HepG2 (cell line): Measurements from ENCODE around the gene PFN4. TPM values are rescaled to one million over a fixed set of nuclear protein-coding genes. Genes with fewer than 3 reads are reported as not detected.
A peak's percentile ranks its signal among the peaks of the same experiment; 100 is the strongest.

Experiments used
- ATF7-NPFF ChIP-seq: sonication (generic); formaldehyde crosslinking; IDR thresholded peaks from 2 replicates; pipeline ENCODE4 v1.8.1; 2023; ENCODE audit warnings: mild to moderate bottlenecking, low read depth, missing genetic modification reagents, moderate library complexity
- ATM ChIP-seq: fragments of 450-650 bp; IDR thresholded peaks from 2 replicates; pipeline ENCODE4 v1.7.1; 2017; ENCODE audit warnings: mild to moderate bottlenecking, borderline replicate concordance
- GTF2F1 ChIP-seq: fragments of 150-350 bp; IDR thresholded peaks from 2 replicates; pipeline ENCODE4 v1.6.1; 2014; ENCODE audit warnings: low read length
- MAF1 ChIP-seq: sonication (generic); formaldehyde crosslinking; IDR thresholded peaks from 2 replicates; pipeline ENCODE4 v1.5.0; 2020; ENCODE audit warnings: missing genetic modification reagents, borderline replicate concordance
- NFATC3 ChIP-seq: sonication (generic); formaldehyde crosslinking; IDR thresholded peaks from 2 replicates; pipeline ENCODE4 v1.5.1; 2020; ENCODE audit warnings: mild to moderate bottlenecking, missing genetic modification reagents
- NKX3-1 ChIP-seq: sonication (generic); formaldehyde crosslinking; IDR thresholded peaks from 2 replicates; pipeline ENCODE4 v1.5.0; 2020; ENCODE audit warnings: missing genetic modification reagents
- NR2F2 ChIP-seq: IDR thresholded peaks from 2 replicates; pipeline ENCODE4 v1.6.1; 2012; ENCODE audit warnings: low read depth, inconsistent platforms, borderline replicate concordance
- RELA ChIP-seq: sonication (generic); formaldehyde crosslinking; IDR thresholded peaks from 2 replicates; pipeline ENCODE4 v1.4.0; 2020; ENCODE audit warnings: missing genetic modification reagents
- ZBTB21 ChIP-seq: sonication (generic); formaldehyde crosslinking; IDR thresholded peaks from 2 replicates; pipeline ENCODE4 v1.4.0; 2020; ENCODE audit warnings: missing genetic modification reagents
- ZBTB7A ChIP-seq: sonication (generic); formaldehyde crosslinking; IDR thresholded peaks from 2 replicates; pipeline ENCODE4 v1.8.0; 2022; ENCODE audit warnings: mild to moderate bottlenecking, missing genetic modification reagents
- ZNF33A ChIP-seq: sonication (generic); formaldehyde crosslinking; IDR thresholded peaks from 2 replicates; pipeline ENCODE4 v1.5.1; 2020; ENCODE audit warnings: missing genetic modification reagents, mild to moderate bottlenecking, moderate library complexity, borderline replicate concordance
- ZNF382 ChIP-seq: sonication (generic); formaldehyde crosslinking; IDR thresholded peaks from 2 replicates; pipeline ENCODE4 v1.5.0; 2020; ENCODE audit warnings: missing genetic modification reagents, mild to moderate bottlenecking, borderline replicate concordance
- polyA plus RNA-seq, 8 experiments: library from polyadenylated mRNA; depleted of rRNA in 3 of 8; stranded (reverse) in 7 of 8; unstranded in 1 of 8; fragments of >200 nt; fragmentation: Illumina TruSeq in 4 of 8; extraction: Trizol in 4 of 8; gene quantifications; 2 replicates each; pipeline versions ENCODE4 v1.2.1 to v1.2.3, GENCODE V29; 2011 to 2016; ENCODE audit warnings: low read depth in 4 of 8, missing spikeins in 1 of 8, mixed read lengths in 1 of 8; ENCODE audit not compliant: insufficient read depth in 1 of 8
- total RNA-seq, 5 experiments: library from RNA; depleted of rRNA; stranded (reverse); fragments of >200 nt; fragmentation: Illumina TruSeq; extraction: Trizol; gene quantifications; 2 replicates each; pipeline ENCODE4 v1.2.3, GENCODE V29; 2016; ENCODE audit warnings: low read depth in 1 of 5
- TF ChIP-seq, protein P1 (sequence below): IDR thresholded peaks from 2 replicates; pipeline ENCODE4 v1.6.1; 2016; ENCODE audit warnings: mild to moderate bottlenecking, missing biosample characterization, missing genetic modification reagents
- TF ChIP-seq, protein P2 (sequence below): sonication (generic); formaldehyde crosslinking; IDR thresholded peaks from 2 replicates; pipeline ENCODE4 v1.4.0; 2020; ENCODE audit warnings: mild to moderate bottlenecking, missing genetic modification reagents
- TF ChIP-seq, protein P3 (sequence below): sonication (generic); formaldehyde crosslinking; IDR thresholded peaks from 2 replicates; pipeline ENCODE4 v1.4.0; 2020; ENCODE audit warnings: mild to moderate bottlenecking, low read depth, missing genetic modification reagents
- TF ChIP-seq, protein P4 (sequence below): sonication (generic); formaldehyde crosslinking; IDR thresholded peaks from 2 replicates; pipeline ENCODE4 v1.4.0; 2020; ENCODE audit warnings: mild to moderate bottlenecking, missing genetic modification reagents
- TF ChIP-seq, protein P5 (sequence below): sonication (generic); formaldehyde crosslinking; IDR thresholded peaks from 2 replicates; pipeline ENCODE4 v1.4.0; 2020; ENCODE audit warnings: missing genetic modification reagents

PFN4 gene
- total and polyA plus RNA-seq, 2 of the 13 experiments (the other 11 are each of a cell fraction or from before 2014, with no cell fraction given), result 0.12 to 0.20 TPM

DNA sequence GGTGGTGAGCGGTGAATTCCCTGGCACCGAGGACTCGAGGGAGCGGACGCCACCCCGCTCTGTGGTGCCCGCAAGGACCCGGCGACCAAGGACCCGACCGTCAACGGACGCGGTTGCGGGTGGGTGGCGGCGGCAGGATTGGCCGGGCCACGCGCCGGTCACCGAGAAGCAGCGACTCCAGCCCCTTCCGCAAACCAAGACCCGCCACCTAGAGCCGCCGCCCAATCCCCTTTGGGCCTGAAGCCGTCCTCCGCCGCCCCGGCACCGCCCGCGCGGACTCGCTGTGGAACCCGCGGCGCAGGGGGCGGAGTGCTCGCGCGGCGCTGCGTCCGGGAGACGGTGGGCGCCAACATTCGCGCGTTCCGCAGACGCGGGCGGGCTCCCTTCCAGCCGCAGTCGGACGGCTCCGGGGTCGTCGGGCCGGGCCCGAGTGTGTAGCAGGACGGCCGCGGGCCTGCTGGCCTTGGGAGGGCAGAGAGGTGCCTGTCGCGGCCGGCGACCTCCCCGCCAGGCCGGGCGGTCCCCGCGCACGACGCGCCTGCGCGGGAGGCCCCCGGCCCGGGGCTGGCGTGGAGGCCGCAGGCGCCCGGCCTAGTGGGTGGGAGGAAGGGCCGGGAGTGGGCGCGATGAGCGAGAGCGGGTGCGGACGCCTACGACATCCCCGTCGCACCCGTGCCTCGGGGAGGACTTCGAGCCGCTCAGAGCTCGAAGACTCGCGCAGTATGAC is at the start of gene PFN4, which contains the start of gene FAM228B (continued):
- TF ChIP-seq ZNF33A (CRISPR knock-in tag) (no peak), ZNF382 (CRISPR knock-in tag) (no peak), RELA (0 out of 2 replicates have a peak, but pooled peaks have one; percentile 59), ATF7-NPFF (CRISPR knock-in tag) (peak; percentile 84), NR2F2 (no peak; the same call in 1 of the 2 replicates), NFATC3 (CRISPR knock-in tag) (0 out of 2 replicates have a peak, but pooled peaks have one; percentile 83), NKX3-1 (CRISPR knock-in tag) (peak; percentile 71; the same call in 1 of the 2 replicates), MAF1 (CRISPR knock-in tag) (peak; percentile 52; the same call in 1 of the 2 replicates), ATM (no peak), GTF2F1 (no peak), ZBTB7A (CRISPR knock-in tag) (0 out of 2 replicates have a peak, but pooled peaks have one; percentile 8), ZBTB21 (CRISPR knock-in tag) (no peak)
- TF ChIP-seq, protein P1, sequence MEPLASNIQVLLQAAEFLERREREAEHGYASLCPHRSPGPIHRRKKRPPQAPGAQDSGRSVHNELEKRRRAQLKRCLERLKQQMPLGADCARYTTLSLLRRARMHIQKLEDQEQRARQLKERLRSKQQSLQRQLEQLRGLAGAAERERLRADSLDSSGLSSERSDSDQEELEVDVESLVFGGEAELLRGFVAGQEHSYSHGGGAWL (CRISPR knock-in tag), result peak; percentile 81
- TF ChIP-seq, protein P2, sequence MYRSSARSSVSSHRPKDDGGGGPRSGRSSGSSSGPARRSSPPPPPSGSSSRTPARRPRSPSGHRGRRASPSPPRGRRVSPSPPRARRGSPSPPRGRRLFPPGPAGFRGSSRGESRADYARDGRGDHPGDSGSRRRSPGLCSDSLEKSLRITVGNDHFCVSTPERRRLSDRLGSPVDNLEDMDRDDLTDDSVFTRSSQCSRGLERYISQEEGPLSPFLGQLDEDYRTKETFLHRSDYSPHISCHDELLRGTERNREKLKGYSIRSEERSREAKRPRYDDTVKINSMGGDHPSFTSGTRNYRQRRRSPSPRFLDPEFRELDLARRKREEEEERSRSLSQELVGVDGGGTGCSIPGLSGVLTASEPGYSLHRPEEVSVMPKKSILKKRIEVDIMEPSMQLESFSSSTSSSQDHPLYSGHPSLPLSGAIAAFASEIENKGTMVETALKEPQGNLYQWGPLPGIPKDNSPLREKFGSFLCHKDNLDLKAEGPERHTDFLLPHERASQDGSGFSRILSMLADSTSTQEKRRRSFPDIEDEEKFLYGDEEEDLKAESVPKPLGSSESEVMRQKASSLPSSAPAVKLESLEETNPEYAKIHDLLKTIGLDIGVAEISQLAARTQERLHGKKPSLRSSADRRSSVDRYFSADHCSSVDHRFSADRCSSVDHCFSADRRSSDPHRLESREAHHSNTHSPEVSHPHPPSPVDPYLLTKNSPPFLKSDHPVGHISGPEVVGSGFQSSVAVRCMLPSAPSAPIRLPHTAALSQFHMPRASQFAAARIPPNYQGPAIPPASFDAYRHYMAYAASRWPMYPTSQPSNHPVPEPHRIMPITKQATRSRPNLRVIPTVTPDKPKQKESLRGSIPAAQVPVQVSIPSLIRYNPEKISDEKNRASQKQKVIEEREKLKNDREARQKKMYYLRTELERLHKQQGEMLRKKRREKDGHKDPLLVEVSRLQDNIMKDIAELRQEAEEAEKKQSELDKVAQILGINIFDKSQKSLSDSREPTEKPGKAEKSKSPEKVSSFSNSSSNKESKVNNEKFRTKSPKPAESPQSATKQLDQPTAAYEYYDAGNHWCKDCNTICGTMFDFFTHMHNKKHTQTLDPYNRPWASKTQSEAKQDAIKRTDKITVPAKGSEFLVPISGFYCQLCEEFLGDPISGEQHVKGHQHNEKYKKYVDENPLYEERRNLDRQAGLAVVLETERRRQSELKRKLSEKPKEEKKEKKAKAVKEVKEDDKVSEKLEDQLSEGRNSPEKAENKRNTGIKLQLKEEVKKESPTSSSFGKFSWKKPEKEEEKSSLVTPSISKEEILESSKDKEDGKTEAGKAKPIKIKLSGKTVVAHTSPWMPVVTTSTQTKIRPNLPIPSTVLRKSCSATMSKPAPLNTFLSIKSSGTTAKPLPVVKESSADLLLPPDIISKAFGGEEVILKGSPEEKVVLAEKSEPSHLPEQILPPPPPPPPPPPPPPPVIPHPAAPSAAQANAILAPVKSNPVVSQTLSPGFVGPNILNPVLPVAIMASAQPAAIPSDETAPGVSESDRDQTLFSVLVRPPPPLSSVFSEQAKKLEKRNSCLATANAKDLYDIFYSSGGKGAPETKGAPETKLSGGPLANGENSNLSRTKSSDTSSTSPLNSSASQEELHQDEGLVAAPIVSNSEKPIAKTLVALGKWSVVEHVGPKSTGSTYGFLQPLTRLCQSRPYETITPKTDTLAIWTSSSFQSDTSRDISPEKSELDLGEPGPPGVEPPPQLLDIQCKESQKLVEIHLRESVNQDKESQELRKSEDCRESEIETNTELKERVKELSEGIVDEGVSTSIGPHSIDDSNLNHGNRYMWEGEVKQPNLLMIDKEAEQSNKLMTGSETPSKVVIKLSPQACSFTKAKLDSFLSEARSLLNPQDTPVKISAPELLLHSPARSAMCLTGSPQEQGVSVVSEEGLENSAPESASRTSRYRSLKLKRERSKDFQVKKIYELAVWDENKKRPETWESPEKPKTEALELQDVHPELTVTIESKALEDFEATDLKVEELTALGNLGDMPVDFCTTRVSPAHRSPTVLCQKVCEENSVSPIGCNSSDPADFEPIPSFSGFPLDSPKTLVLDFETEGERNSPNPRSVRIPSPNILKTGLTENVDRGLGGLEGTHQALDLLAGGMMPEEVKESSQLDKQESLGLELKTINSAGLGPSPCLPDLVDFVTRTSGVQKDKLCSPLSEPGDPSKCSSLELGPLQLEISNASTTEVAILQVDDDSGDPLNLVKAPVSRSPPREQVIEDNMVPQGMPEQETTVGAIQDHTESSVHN (CRISPR knock-in tag), result peak; percentile 92; the same call in 1 of the 2 replicates
- TF ChIP-seq, protein P3, sequence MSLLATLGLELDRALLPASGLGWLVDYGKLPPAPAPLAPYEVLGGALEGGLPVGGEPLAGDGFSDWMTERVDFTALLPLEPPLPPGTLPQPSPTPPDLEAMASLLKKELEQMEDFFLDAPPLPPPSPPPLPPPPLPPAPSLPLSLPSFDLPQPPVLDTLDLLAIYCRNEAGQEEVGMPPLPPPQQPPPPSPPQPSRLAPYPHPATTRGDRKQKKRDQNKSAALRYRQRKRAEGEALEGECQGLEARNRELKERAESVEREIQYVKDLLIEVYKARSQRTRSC (CRISPR knock-in tag), result no peak
- TF ChIP-seq, protein P4, sequence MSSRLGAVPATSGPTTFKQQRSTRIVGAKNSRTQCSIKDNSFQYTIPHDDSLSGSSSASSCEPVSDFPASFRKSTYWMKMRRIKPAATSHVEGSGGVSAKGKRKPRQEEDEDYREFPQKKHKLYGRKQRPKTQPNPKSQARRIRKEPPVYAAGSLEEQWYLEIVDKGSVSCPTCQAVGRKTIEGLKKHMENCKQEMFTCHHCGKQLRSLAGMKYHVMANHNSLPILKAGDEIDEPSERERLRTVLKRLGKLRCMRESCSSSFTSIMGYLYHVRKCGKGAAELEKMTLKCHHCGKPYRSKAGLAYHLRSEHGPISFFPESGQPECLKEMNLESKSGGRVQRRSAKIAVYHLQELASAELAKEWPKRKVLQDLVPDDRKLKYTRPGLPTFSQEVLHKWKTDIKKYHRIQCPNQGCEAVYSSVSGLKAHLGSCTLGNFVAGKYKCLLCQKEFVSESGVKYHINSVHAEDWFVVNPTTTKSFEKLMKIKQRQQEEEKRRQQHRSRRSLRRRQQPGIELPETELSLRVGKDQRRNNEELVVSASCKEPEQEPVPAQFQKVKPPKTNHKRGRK (CRISPR knock-in tag), result no peak
- TF ChIP-seq, protein P5, sequence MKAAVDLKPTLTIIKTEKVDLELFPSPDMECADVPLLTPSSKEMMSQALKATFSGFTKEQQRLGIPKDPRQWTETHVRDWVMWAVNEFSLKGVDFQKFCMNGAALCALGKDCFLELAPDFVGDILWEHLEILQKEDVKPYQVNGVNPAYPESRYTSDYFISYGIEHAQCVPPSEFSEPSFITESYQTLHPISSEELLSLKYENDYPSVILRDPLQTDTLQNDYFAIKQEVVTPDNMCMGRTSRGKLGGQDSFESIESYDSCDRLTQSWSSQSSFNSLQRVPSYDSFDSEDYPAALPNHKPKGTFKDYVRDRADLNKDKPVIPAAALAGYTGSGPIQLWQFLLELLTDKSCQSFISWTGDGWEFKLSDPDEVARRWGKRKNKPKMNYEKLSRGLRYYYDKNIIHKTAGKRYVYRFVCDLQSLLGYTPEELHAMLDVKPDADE (CRISPR knock-in tag), result peak; percentile 90; the same call in 1 of the 2 replicates
